Adrenal gland (tissue), 12 donors: Measurements from ENCODE around the gene ADAM15. TPM values are rescaled to one million over a fixed set of nuclear protein-coding genes. Genes with fewer than 3 reads are reported as not detected.

Experiments
- DNase-seq, 7 donors: peaks; one replicate each; pipeline ENCODE4 v3.0.0-alpha.2; 2019 to 2020
- H3K27ac ChIP-seq, 5 donors: fragments of 200-600 bp; sonication (generic) in 4 of 5; 1 replicate in 3 of 5; 2 replicates in 2 of 5; pipeline versions ENCODE4 v1.5.1 to v1.8.0; 2016 to 2020; ENCODE audit warnings: mild to moderate bottlenecking in 1 of 5
- H3K27me3 ChIP-seq: fragments of 200-600 bp; 2 replicates; pipeline ENCODE4 v1.8.0; 2021
- H3K36me3 ChIP-seq, 2 donors: fragments of 200-600 bp; replicated peaks in 1 of 2; 1 replicate in 1 of 2; 2 replicates in 1 of 2; pipeline versions ENCODE4 v1.5.1 to v1.8.0; 2018 to 2022
- H3K4me1 ChIP-seq, 2 donors: fragments of 200-600 bp; replicated peaks in 1 of 2; 1 replicate in 1 of 2; 2 replicates in 1 of 2; pipeline versions ENCODE4 v1.5.1 to v1.8.0; 2018 to 2021
- H3K4me3 ChIP-seq, 4 donors: fragments of 200-600 bp; sonication (generic) in 3 of 4; one replicate each; pipeline ENCODE4 v1.5.1; 2016 to 2018
- H3K9me3 ChIP-seq, 3 donors: fragments of 200-600 bp; sonication (generic) in 1 of 3; replicated peaks in 1 of 3; 1 replicate in 2 of 3; 2 replicates in 1 of 3; pipeline versions ENCODE4 v1.5.1 to v1.8.0; 2016 to 2021
- CTCF ChIP-seq, 6 experiments: fragments of 450-650 bp in 4 of 6; fragments of 200-600 bp in 2 of 6; sonication (generic) in 1 of 6; IDR thresholded peaks; 1 replicate in 5 of 6; 2 replicates in 1 of 6; pipeline versions ENCODE4 v1.5.1 to v1.8.0; 2016 to 2021; ENCODE audit warnings: antibody characterized with exemption in 6 of 6, mild to moderate bottlenecking in 2 of 6, moderate library complexity in 1 of 6
- POLR2A ChIP-seq, 2 donors: fragments of 450-650 bp; IDR thresholded peaks; one replicate each; pipeline ENCODE4 v1.6.1; 2017; ENCODE audit warnings: antibody characterized with exemption in 2 of 2, mild to moderate bottlenecking in 2 of 2, moderate library complexity in 1 of 2
- WGBS, 4 donors: extraction: QIAGEN DNeasy Blood & Tissue Kit in 2 of 4; methylation state at CpG; one replicate each; pipeline versions ENCODE4 v1.1.5 to v1.1.7; 2013 to 2017; 5-methylcytosine and 5-hydroxymethylcytosine counted together
- intact Hi-C, 2 donors: fragments of 100-400 bp; cut with DNase I; formaldehyde crosslinking; loops; one replicate each; pipeline versions ENCODE4 v1.14.1 to v1.15.0; 2022 to 2023
- polyA plus RNA-seq, 3 donors: library from polyadenylated mRNA; stranded (reverse); fragments of 200-250 nt in 2 of 3; fragments of 350-450 nt in 1 of 3; fragmentation: Illumina TruSeq in 1 of 3; extraction: RNeasy Lipid Tissue Mini Kit (QIAGEN cat#74804) in 1 of 3; gene quantifications; one replicate each; pipeline ENCODE4 v1.2.3, GENCODE V29; 2013 to 2014
- total RNA-seq, 9 donors: library from RNA; depleted of rRNA in 4 of 9; stranded (reverse); fragments of >200 nt in 4 of 9; fragments of 120-200 nt in 1 of 9; fragmentation: NEBNext Ultra II Directional in 1 of 9; extraction: Animal tissue kit (Norgen Biotek cat#: 25700) in 1 of 9; gene quantifications; one replicate each; pipeline versions ENCODE4 v1.1.0 to v1.2.4, GENCODE V29; 2013 to 2023
- donor health status: healthy with polysubstance abuse.
- donor health status: Bipolar disorder and iron deficiency.
- donor health status: DM: yes; HTN: yes; CAD: no.
- donor health status: DM: no; HTN: no; CAD: no.
- donor health status: DM: no; HTN: no; CAD: no.
- donor health status: DM: yes; HTN: yes; CAD: no.

ADAM15 gene
- total and polyA plus RNA-seq, 12 donors, result 11.6 to 269 (median 59.3) TPM

- Histone ChIP-seq H3K9me3 (no peaks in the 10 kb centered on the region), H3K4me3 (no peak overlapping the region), H3K27ac (no peak overlapping the region), H3K27me3 (no peaks in the 10 kb centered on the region), H3K36me3 (peaks cover 0 to 16% of the 10 kb centered on the region in 2 donors), H3K4me1 (peaks cover 11 to 36% of the 10 kb centered on the region in 2 donors)
- peak in 3 of 7 donors; percentile 37 to 53 (median 50) for DNase-seq
- WGBS, 4 donors, result 21 to 46% (median 26%) methylated on average over 11 to 29 of the region's 29 CpGs
- TF ChIP-seq POLR2A (IDR thresholded peaks at IDR 0.05) (no peak), CTCF (IDR thresholded peaks at IDR 0.05) (no peak)
- intact Hi-C loops, result loop anchor here in 1 of 2 donors (2.0 to 5.0 kb wide), 2 partner anchors 23 to 155 kb away; no protein-coding TSS in a partner anchor
These were observed 11.1 kb downstream of the ADAM15 start for GRCh38 chr1:155062151-155062686.

GRCh38 chr1:155062702-155063411 lies 11.7 kb downstream of the ADAM15 start:
- Histone ChIP-seq H3K4me3 (peak overlapping the region in 1 of 4 donors; percentile 89), H3K27ac (peak overlapping the region in 2 of 5 donors; percentile 85 to 94), H3K9me3 (no peaks in the 10 kb centered on the region), H3K36me3 (peaks cover 0 to 10% of the 10 kb centered on the region in 2 donors), H3K27me3 (no peaks in the 10 kb centered on the region), H3K4me1 (peaks cover 11 to 36% of the 10 kb centered on the region in 2 donors)
- DNase-seq, result peak; percentile 55 to 83 (median 76)
- WGBS, 4 donors, result 4 to 9% (median 8%) methylated on average over 18 to 46 of the region's 46 CpGs
- TF ChIP-seq POLR2A (IDR thresholded peaks at IDR 0.05), result no peak
- peak; percentile 74 to 89 (median 84) for TF ChIP-seq CTCF (IDR thresholded peaks at IDR 0.05)
- intact Hi-C loops, result loop anchor here in 1 of 2 donors (2.0 to 5.0 kb wide), 2 partner anchors 22 to 156 kb away; no protein-coding TSS in a partner anchor

GRCh38 chr1:155063550-155064110 lies 12.5 kb downstream of the ADAM15 start, which contains the start of gene EFNA4:
EFNA4 (plus strand) TSS chr1:155063740; CDS start chr1:155063824, 84 bp downstream.
- peak within 1 kb of the TSS; percentile 60 to 89 (median 68) for H3K4me3 ChIP-seq
- H3K4me1 ChIP-seq, result peaks cover 11 to 36% of the 10 kb centered on the region in 2 donors
- no peaks in the 10 kb centered on the region for H3K27me3 ChIP-seq
- no peaks in the 10 kb centered on the region for H3K9me3 ChIP-seq
- TF ChIP-seq CTCF (IDR thresholded peaks at IDR 0.05) (no peak), POLR2A (IDR thresholded peaks at IDR 0.05) (peak; percentile 32 to 69)
- peak within 1 kb of the TSS; percentile 20 to 94 (median 78) for H3K27ac ChIP-seq
- peaks cover 0 to 2% of the 10 kb centered on the region in 2 donors for H3K36me3 ChIP-seq
- DNase-seq, result peak; percentile 85 to 91 (median 89)
- intact Hi-C loops, result loop anchor here in 1 of 2 donors (2.0 to 5.0 kb wide), 2 partner anchors 21 to 156 kb away; no protein-coding TSS in a partner anchor
- WGBS, 4 donors, result 0 to 1% (median 0%) methylated on average over 17 to 57 of the region's 57 CpGs
